Naive thymus-derived CD4-positive, alpha-beta T cell (primary cell): Measurements from ENCODE around the gene OR1F1. TPM values are rescaled to one million over a fixed set of nuclear protein-coding genes. Genes with fewer than 3 reads are reported as not detected.
A peak's percentile ranks its signal among the peaks of the same experiment; 100 is the strongest.

ENCODE experiments used
- ATAC-seq: fragments of 150-1000 bp; cut with Tn5 transposase; 2 replicates; pipeline ENCODE4 v1.10.0; 2021; ENCODE audit warnings: mild to moderate bottlenecking, moderate library complexity
- CTCF ChIA-PET: fragments of 350-600 bp; sonication (Branson Sonifier 250); formaldehyde crosslinking; loops from one replicate; lab custom pipeline; 2021; ENCODE audit warnings: antibody characterized with exemption; lab: Charles Lee
- POLR2A ChIA-PET: fragments of 350-600 bp; sonication (Branson Sonifier 250); formaldehyde crosslinking; loops from one replicate; lab custom pipeline; 2021; ENCODE audit warnings: antibody characterized with exemption, inconsistent platforms; lab: Charles Lee
- DNase-seq, 9 donors: peaks; one replicate each; pipeline versions ENCODE4 v3.0.0 to v3.0.0-alpha.2; 2020 to 2022; ENCODE audit warnings: mixed read lengths in 1 of 9
- H3K27ac ChIP-seq: one replicate; pipeline ENCODE4 v1.7.0; 2013; ENCODE audit warnings: mild to moderate bottlenecking, low read depth, low read length, moderate library complexity
- H3K27me3 ChIP-seq, 2 donors: one replicate each; pipeline ENCODE4 v1.7.0; 2013; ENCODE audit warnings: low read length in 2 of 2, mild to moderate bottlenecking in 2 of 2, moderate library complexity in 2 of 2; ENCODE audit not compliant: control insufficient read depth in 2 of 2, insufficient read depth in 2 of 2
- H3K36me3 ChIP-seq, 3 experiments: 1 replicate in 2 of 3; 2 replicates in 1 of 3; pipeline ENCODE4 v1.7.0; 2013; ENCODE audit warnings: low read length in 3 of 3, mild to moderate bottlenecking in 3 of 3, moderate library complexity in 1 of 3; ENCODE audit not compliant: insufficient read depth in 3 of 3, control insufficient read depth in 2 of 3
- H3K4me1 ChIP-seq, 2 donors: one replicate each; pipeline ENCODE4 v1.7.0; 2013; ENCODE audit warnings: low read length in 2 of 2, mild to moderate bottlenecking in 2 of 2, moderate library complexity in 1 of 2; ENCODE audit not compliant: control insufficient read depth in 2 of 2, insufficient read depth in 2 of 2
- H3K4me3 ChIP-seq: 2 replicates; pipeline ENCODE4 v1.7.0; 2013; ENCODE audit warnings: mild to moderate bottlenecking, low read length
- H3K9me3 ChIP-seq, 3 experiments: 1 replicate in 2 of 3; 2 replicates in 1 of 3; pipeline ENCODE4 v1.7.0; 2013; ENCODE audit warnings: low read length in 3 of 3; ENCODE audit not compliant: control insufficient read depth in 2 of 3
- H3K27ac Mint-ChIP-seq, 9 donors: one replicate each; pipeline ENCODE4 v1.8.0; 2020 to 2022; ENCODE audit warnings: mixed read lengths in 9 of 9, mild to moderate bottlenecking in 8 of 9, moderate library complexity in 5 of 9, inconsistent platforms in 2 of 9
- H3K27me3 Mint-ChIP-seq, 5 donors: one replicate each; pipeline ENCODE4 v1.8.0; 2021 to 2022; ENCODE audit warnings: mixed read lengths in 5 of 5, mild to moderate bottlenecking in 1 of 5
- H3K36me3 Mint-ChIP-seq, 5 donors: one replicate each; pipeline ENCODE4 v1.8.0; 2020 to 2022; ENCODE audit warnings: mixed read lengths in 5 of 5, mild to moderate bottlenecking in 3 of 5, inconsistent platforms in 1 of 5
- H3K4me1 Mint-ChIP-seq, 7 donors: one replicate each; pipeline ENCODE4 v1.8.0; 2020 to 2022; ENCODE audit warnings: mixed read lengths in 7 of 7, mild to moderate bottlenecking in 3 of 7, inconsistent platforms in 1 of 7
- H3K4me3 Mint-ChIP-seq, 10 donors: one replicate each; pipeline ENCODE4 v1.8.0; 2020 to 2022; ENCODE audit warnings: mild to moderate bottlenecking in 10 of 10, mixed read lengths in 10 of 10, moderate library complexity in 6 of 10, inconsistent platforms in 2 of 10
- H3K9me3 Mint-ChIP-seq, 11 donors: one replicate each; pipeline ENCODE4 v1.8.0; 2020 to 2022; ENCODE audit warnings: mixed read lengths in 11 of 11, mild to moderate bottlenecking in 4 of 11, inconsistent platforms in 1 of 11, moderate library complexity in 1 of 11
- intact Hi-C, 2 donors: fragments of 100-400 bp; cut with micrococcal nuclease; formaldehyde crosslinking; loops; one replicate each; pipeline ENCODE4 v1.15.1; 2023
- polyA plus RNA-seq, 2 donors: library from polyadenylated mRNA; unstranded; fragments of 300-500 nt; fragmentation: Illumina TruSeq; gene quantifications; one replicate each; pipeline ENCODE4 v1.2.3, GENCODE V29; 2021
- total RNA-seq, 6 experiments: library from RNA in 5 of 6; stranded (reverse) in 5 of 6; gene quantifications; 1 replicate in 5 of 6; 2 replicates in 1 of 6; pipeline ENCODE4 v1.2.3 and lab custom pipeline; 2021 to 2026

OR1F1 gene
- total and polyA plus RNA-seq, 7 experiments from 2014 or later = 0.35 to 0.41 (median 0.38) TPM; not detected in 4

DNA sequence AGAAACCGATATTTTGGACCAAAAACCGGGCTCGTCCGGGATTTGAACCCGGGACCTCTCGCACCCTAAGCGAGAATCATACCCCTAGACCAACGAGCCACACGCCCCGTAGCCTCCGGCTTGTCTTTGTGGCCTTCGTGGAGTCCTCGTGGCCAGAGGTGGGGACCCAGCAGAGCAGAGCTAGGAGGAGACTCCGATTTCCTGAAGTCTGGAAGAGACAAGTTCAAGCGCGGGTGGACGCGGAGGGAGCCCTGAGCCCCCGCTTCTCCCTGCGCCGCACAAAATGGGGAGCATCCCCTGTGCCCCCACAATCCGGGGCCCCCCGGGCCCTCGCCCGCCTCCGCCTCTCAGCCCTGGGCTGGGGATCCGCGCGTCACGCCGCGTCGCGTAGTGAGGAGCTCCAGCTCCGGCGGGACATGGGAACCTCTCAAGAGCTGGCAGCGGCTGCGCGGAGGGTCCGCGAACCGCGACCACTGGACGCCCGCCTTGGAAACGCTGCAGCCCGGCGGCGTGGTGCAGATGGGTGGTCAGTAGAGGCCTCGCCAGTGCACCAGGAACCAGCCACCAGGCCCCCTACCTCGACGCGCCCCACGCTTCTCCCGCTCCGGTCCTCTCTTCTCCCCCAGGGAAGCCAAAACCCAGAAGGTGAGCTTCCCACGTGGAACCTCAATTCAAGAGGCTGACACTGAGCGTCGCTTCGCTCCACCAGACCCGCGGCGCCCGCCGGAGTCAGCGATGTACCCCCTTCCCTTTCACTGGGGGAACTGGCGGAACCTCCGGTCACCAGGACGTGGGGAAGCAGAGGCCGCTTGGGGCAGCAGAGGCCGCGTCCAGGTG is 5.2 kb upstream of the OR1F1 start:
- intact Hi-C loops = loop anchor here (1.0 to 5.0 kb wide), 7 partner anchors 9 to 317 kb away; partner anchors contain the start of genes NAA60 (in 1 of the 2), ZNF263 (in 1 of the 2) and ZNF597 (in 1 of the 2)
- peak in 5 of 9 donors; percentile 32 to 71 (median 43) for DNase-seq
- ChIA-PET CTCF (interaction anchor here (0.6 to 1.5 kb wide), 4 partner anchors 31 to 318 kb away, joined by 3 to 5 read pairs (median 3); partner anchors contain the start of gene CLUAP1), POLR2A (interaction anchor here (0.7 to 3.6 kb wide), 13 partner anchors 10 to 1762 kb away, joined by 3 to 23 read pairs (median 4); partner anchors contain the start of genes NAA60, UQCC4, ZNF174 and ZNF213)
- Mint-ChIP-seq H3K9me3 (peaks cover 0 to 20% (median 5%) of the 10 kb centered on the region in 11 donors), H3K27ac (peak overlapping the region in 7 of 9 donors; percentile 22 to 86 (median 49)), H3K4me1 (peaks cover 24 to 38% (median 27%) of the 10 kb centered on the region in 7 donors), H3K36me3 (peaks cover 0 to 13% (median 4%) of the 10 kb centered on the region in 5 donors), H3K4me3 (peak overlapping the region; percentile 72 to 86 (median 79)), H3K27me3 (peaks cover 77 to 88% (median 81%) of the 10 kb centered on the region in 5 donors)
- Histone ChIP-seq H3K27me3 (peaks cover 4 to 26% of the 10 kb centered on the region in 2 donors), H3K4me3 (peak overlapping the region; percentile 58), H3K9me3 (no peaks in the 10 kb centered on the region), H3K27ac (no peak overlapping the region), H3K36me3 (no peaks in the 10 kb centered on the region), H3K4me1 (peaks cover 8 to 16% of the 10 kb centered on the region in 2 donors)
- peak; percentile 41 for ATAC-seq

DNA sequence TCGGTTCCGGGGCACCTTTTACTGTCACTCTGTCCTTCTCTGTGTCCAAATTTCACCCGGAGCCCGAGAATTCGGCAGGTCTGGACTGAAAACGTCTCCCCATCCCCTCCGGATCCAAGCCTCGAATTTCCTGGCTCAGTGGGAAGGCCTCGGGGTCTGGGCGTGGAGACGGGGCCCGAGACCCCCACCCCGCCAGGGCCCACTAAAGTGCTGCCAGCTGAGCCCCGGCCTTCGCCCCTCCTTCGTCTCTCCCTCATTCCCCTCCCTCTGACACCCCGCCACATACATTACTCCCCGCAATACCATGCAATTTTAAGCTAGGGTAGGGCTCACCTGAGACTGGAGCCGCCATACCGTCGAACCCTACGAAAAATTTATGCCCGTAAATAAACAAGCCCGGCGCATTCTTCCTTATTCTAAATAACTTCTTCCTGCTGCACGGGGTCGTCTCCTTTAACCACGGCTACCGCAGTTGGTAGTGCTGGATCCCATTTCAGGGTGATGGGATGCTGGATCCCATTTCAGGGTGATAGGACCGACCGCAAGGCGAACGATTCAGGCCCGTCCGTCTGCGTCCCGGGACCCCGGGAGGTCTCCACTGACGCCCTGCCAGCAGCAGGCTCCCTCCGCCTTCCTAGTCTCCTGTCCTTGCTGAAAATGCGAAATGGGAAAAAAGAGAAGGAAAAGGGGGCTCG is 4.4 kb upstream of the OR1F1 start:
- peak overlapping the region; percentile 58 for H3K4me3 ChIP-seq
- no peaks in the 10 kb centered on the region for H3K9me3 ChIP-seq
- ChIA-PET POLR2A (interaction anchor here (0.6 to 3.6 kb wide), 14 partner anchors 11 to 330 kb away, joined by 3 to 23 read pairs (median 4); partner anchors contain the start of genes ZNF174, ZNF213 and ZNF263), CTCF (interaction anchor here (0.6 to 1.5 kb wide), 5 partner anchors 36 to 317 kb away, joined by 3 to 5 read pairs (median 3); partner anchors contain the start of gene CLUAP1)
- Mint-ChIP-seq H3K27ac (peak overlapping the region in 6 of 9 donors; percentile 6 to 69 (median 40)), H3K27me3 (peaks cover 79 to 87% (median 83%) of the 10 kb centered on the region in 5 donors), H3K4me3 (peak overlapping the region; percentile 66 to 86 (median 79)), H3K4me1 (peaks cover 31 to 43% (median 32%) of the 10 kb centered on the region in 7 donors), H3K9me3 (peaks cover 0 to 23% (median 5%) of the 10 kb centered on the region in 11 donors), H3K36me3 (peaks cover 0 to 13% (median 4%) of the 10 kb centered on the region in 5 donors)
- no peak overlapping the region for H3K27ac ChIP-seq
- H3K4me1 ChIP-seq = peaks cover 14 to 22% of the 10 kb centered on the region in 2 donors
- no peak for DNase-seq
- peaks cover 4 to 26% of the 10 kb centered on the region in 2 donors for H3K27me3 ChIP-seq
- intact Hi-C loops = loop anchor here (1.0 to 5.0 kb wide), 7 partner anchors 9 to 317 kb away; partner anchors contain the start of genes NAA60 (in 1 of the 2), ZNF263 (in 1 of the 2) and ZNF597 (in 1 of the 2)
- H3K36me3 ChIP-seq = no peaks in the 10 kb centered on the region
- no peak for ATAC-seq

- ATAC-seq (no peak), DNase-seq (no peak)
- CTCF ChIA-PET = no interaction called here
- peaks cover 0 to 24% (median 6%) of the 10 kb centered on the region in 5 donors for H3K36me3 Mint-ChIP-seq
- Histone ChIP-seq H3K4me3 (no peak overlapping the region), H3K4me1 (peaks cover 33 to 38% of the 10 kb centered on the region in 2 donors), H3K27ac (no peak overlapping the region), H3K27me3 (peaks cover 23 to 35% of the 10 kb centered on the region in 2 donors), H3K36me3 (no peaks in the 10 kb centered on the region), H3K9me3 (no peaks in the 10 kb centered on the region)
- peaks cover 0 to 31% (median 8%) of the 10 kb centered on the region in 11 donors for H3K9me3 Mint-ChIP-seq
- POLR2A ChIA-PET = interaction anchor here (0.6 to 1.3 kb wide), 3 partner anchors 29 to 212 kb away, joined by 3 to 6 read pairs (median 3); no protein-coding TSS in a partner anchor
- intact Hi-C loops = loop anchor here in 1 of 2 donors (2.0 to 5.0 kb wide), 3 partner anchors 35 to 78 kb away; no protein-coding TSS in a partner anchor
- peak overlapping the region in 2 of 10 donors; percentile 18 to 19 for H3K4me3 Mint-ChIP-seq
- peaks cover 46 to 62% (median 56%) of the 10 kb centered on the region in 7 donors for H3K4me1 Mint-ChIP-seq
- H3K27ac Mint-ChIP-seq = peak overlapping the region in 4 of 9 donors; percentile 53 to 92 (median 77)
- peaks cover 76 to 87% (median 81%) of the 10 kb centered on the region in 5 donors for H3K27me3 Mint-ChIP-seq
Observed at GRCh38 chr16:3186946-3187690, 886 bp upstream of the OR1F1 start.

- POLR2A ChIA-PET = interaction anchor here (0.8 to 1.5 kb wide), 7 partner anchors 15 to 114 kb away, joined by 3 to 6 read pairs (median 4); partner anchors contain the start of gene ZNF200
Observed at GRCh38 chr16:3188675-3188924, 596 bp downstream of the OR1F1 start.

GRCh38 chr16:3188925-3189825 is 1.2 kb downstream of the OR1F1 start:
- H3K4me1 Mint-ChIP-seq = peaks cover 31 to 49% (median 43%) of the 10 kb centered on the region in 7 donors
- Histone ChIP-seq H3K9me3 (no peaks in the 10 kb centered on the region), H3K36me3 (no peaks in the 10 kb centered on the region), H3K4me3 (peak overlapping the region; percentile 6), H3K27me3 (peaks cover 28 to 32% of the 10 kb centered on the region in 2 donors), H3K4me1 (peaks cover 23 to 26% of the 10 kb centered on the region in 2 donors), H3K27ac (no peak overlapping the region)
- CTCF ChIA-PET = no interaction called here
- H3K27ac Mint-ChIP-seq = peak overlapping the region in 7 of 9 donors; percentile 28 to 88 (median 72)
- DNase-seq = peak in 2 of 9 donors; percentile 32 to 53
- intact Hi-C loops = loop anchor here (2.0 to 5.0 kb wide), 5 partner anchors 18 to 46 kb away; partner anchors contain the start of gene ZNF200 (in 1 of the 2)
- peak; percentile 44 for ATAC-seq
- H3K9me3 Mint-ChIP-seq = peaks cover 0 to 31% (median 6%) of the 10 kb centered on the region in 11 donors
- POLR2A ChIA-PET = interaction anchor here (0.7 to 1.5 kb wide), 12 partner anchors 15 to 315 kb away, joined by 3 to 6 read pairs (median 3); partner anchors contain the start of gene ZNF200
- H3K27me3 Mint-ChIP-seq = peaks cover 65 to 74% (median 72%) of the 10 kb centered on the region in 5 donors
- H3K36me3 Mint-ChIP-seq = peaks cover 2 to 23% (median 6%) of the 10 kb centered on the region in 5 donors
- H3K4me3 Mint-ChIP-seq = peak overlapping the region; percentile 64 to 86 (median 78)

More at GRCh38 chr16:3188675-3188924, 596 bp downstream of the OR1F1 start:
- peaks cover 28 to 29% of the 10 kb centered on the region in 2 donors for H3K27me3 ChIP-seq
- H3K9me3 ChIP-seq = no peaks in the 10 kb centered on the region
- Mint-ChIP-seq H3K4me3 (peak overlapping the region in 8 of 10 donors; percentile 71 to 84 (median 78)), H3K4me1 (peaks cover 36 to 49% (median 44%) of the 10 kb centered on the region in 7 donors), H3K27me3 (peaks cover 65 to 76% (median 72%) of the 10 kb centered on the region in 5 donors), H3K9me3 (peaks cover 0 to 34% (median 8%) of the 10 kb centered on the region in 11 donors), H3K36me3 (peaks cover 0 to 25% (median 6%) of the 10 kb centered on the region in 5 donors), H3K27ac (peak overlapping the region in 2 of 9 donors; percentile 23 to 74)
- intact Hi-C loops = loop anchor here (2.0 to 5.0 kb wide), 5 partner anchors 18 to 46 kb away; partner anchors contain the start of gene ZNF200 (in 1 of the 2)
- no peak for DNase-seq
- CTCF ChIA-PET = no interaction called here
- no peaks in the 10 kb centered on the region for H3K36me3 ChIP-seq
- H3K27ac ChIP-seq = no peak overlapping the region
- peak overlapping the region; percentile 6 for H3K4me3 ChIP-seq
- ATAC-seq = no peak
- peaks cover 24 to 27% of the 10 kb centered on the region in 2 donors for H3K4me1 ChIP-seq
